RWPE2 (cell line): ENCODE data around the gene ACTMAP.

Source experiments
- ATAC-seq: fragments of 200-7000 bp; cut with Tn5 transposase; 3 replicates; pipeline ENCODE4 v1.9.1; 2021; ENCODE audit warnings: low read depth
- DNase-seq: peaks from one replicate; pipeline ENCODE4 v3.0.0-alpha.2; 2020; ENCODE audit warnings: low spot score
- H3K27ac ChIP-seq: fragments of 450-650 bp; 2 replicates; pipeline ENCODE4 v1.5.1; 2017; ENCODE audit warnings: mild to moderate bottlenecking; ENCODE audit not compliant: poor library complexity, severe bottlenecking
- H3K27me3 ChIP-seq: fragments of 250-450 bp; sonication (Bioruptor Pico); 2 replicates; pipeline ENCODE4 v1.5.1; 2021; ENCODE audit warnings: mild to moderate bottlenecking, moderate library complexity; ENCODE audit not compliant: insufficient read depth, poor library complexity, severe bottlenecking
- H3K36me3 ChIP-seq: fragments of 250-450 bp; sonication (Bioruptor Pico); 2 replicates; pipeline ENCODE4 v1.5.1; 2020; ENCODE audit warnings: low read depth, mild to moderate bottlenecking, moderate library complexity
- H3K4me1 ChIP-seq: fragments of 250-450 bp; sonication (Bioruptor Pico); 2 replicates; pipeline ENCODE4 v1.5.1; 2021; ENCODE audit warnings: mild to moderate bottlenecking, moderate library complexity; ENCODE audit not compliant: insufficient read depth, poor library complexity, severe bottlenecking
- H3K4me3 ChIP-seq: fragments of 250-450 bp; sonication (Bioruptor Pico); 2 replicates; pipeline ENCODE4 v1.5.1; 2021; ENCODE audit warnings: mild to moderate bottlenecking, moderate library complexity; ENCODE audit not compliant: severe bottlenecking
- H3K9me3 ChIP-seq: fragments of 250-450 bp; sonication (Bioruptor Pico); 2 replicates; pipeline ENCODE4 v1.5.1; 2021; ENCODE audit warnings: mild to moderate bottlenecking, moderate library complexity; ENCODE audit not compliant: severe bottlenecking
- CTCF ChIP-seq: fragments of 450-650 bp; IDR thresholded peaks from one replicate; pipeline ENCODE4 v1.5.1; 2017; ENCODE audit warnings: mild to moderate bottlenecking, moderate library complexity; ENCODE audit not compliant: poor library complexity, severe bottlenecking

Gene ACTMAP

GRCh38 chr19:40718774-40719391 is 31.4 kb downstream of the ACTMAP start:
- peak overlapping the region; percentile 98 for H3K27ac ChIP-seq
- ATAC-seq: peak; percentile 33
- TF ChIP-seq CTCF: no peak
- H3K36me3 ChIP-seq: peaks cover 51% of the 10 kb centered on the region
- H3K4me3 ChIP-seq: peak overlapping the region; percentile 85
- DNase-seq: peak; percentile 95
- no peaks in the 10 kb centered on the region for H3K9me3 ChIP-seq
- no peaks in the 10 kb centered on the region for H3K27me3 ChIP-seq
- H3K4me1 ChIP-seq: peaks cover 31% of the 10 kb centered on the region

GRCh38 chr19:40717880-40718773 is 32.1 kb downstream of the ACTMAP start:
- ATAC-seq: no peak
- no peaks in the 10 kb centered on the region for H3K9me3 ChIP-seq
- DNase-seq: no peak
- H3K27ac ChIP-seq: peak overlapping the region; percentile 98
- H3K27me3 ChIP-seq: no peaks in the 10 kb centered on the region
- H3K4me3 ChIP-seq: peak overlapping the region; percentile 85
- peaks cover 31% of the 10 kb centered on the region for H3K4me1 ChIP-seq
- peaks cover 44% of the 10 kb centered on the region for H3K36me3 ChIP-seq
- no peak for TF ChIP-seq CTCF

GRCh38 chr19:40717325-40717879 is 32.9 kb downstream of the ACTMAP start:
- Histone ChIP-seq H3K27ac (peak overlapping the region; percentile 98), H3K36me3 (peaks cover 41% of the 10 kb centered on the region), H3K9me3 (no peaks in the 10 kb centered on the region), H3K4me1 (peaks cover 28% of the 10 kb centered on the region), H3K27me3 (no peaks in the 10 kb centered on the region), H3K4me3 (peak overlapping the region; percentile 85)
- ATAC-seq (no peak), DNase-seq (no peak)
- TF ChIP-seq CTCF: no peak

- peak within 1 kb of the TSS; percentile 85 for H3K4me3 ChIP-seq
- no peaks in the 10 kb centered on the region for H3K9me3 ChIP-seq
- H3K27me3 ChIP-seq: no peaks in the 10 kb centered on the region
- peaks cover 21% of the 10 kb centered on the region for H3K4me1 ChIP-seq
- H3K27ac ChIP-seq: peak within 1 kb of the TSS; percentile 98
- no peak for TF ChIP-seq CTCF
- DNase-seq (peak; percentile 100), ATAC-seq (peak; percentile 29)
- H3K36me3 ChIP-seq: peaks cover 35% of the 10 kb centered on the region
These were observed 33.6 kb downstream of the ACTMAP start, which contains the start of the genes COQ8B and ITPKC for GRCh38 chr19:40716482-40717324. Gene COQ8B, minus strand, starts transcription at chr19:40716886. Its CDS starts 2,254 bp downstream, at chr19:40714632. Gene ITPKC, plus strand, starts transcription at chr19:40717112. Its CDS starts 24 bp downstream, at chr19:40717136.
